Motor neuron (in vitro differentiated cells): ENCODE data around the gene ZC4H2. TPM values are rescaled to one million over a fixed set of nuclear protein-coding genes. Genes with fewer than 3 reads are reported as not detected.
A peak's percentile ranks its signal among the peaks of the same experiment; 100 is the strongest.
"Not testable (repeated sequence)": the region's sequence is repeated elsewhere in the genome, so short reads cannot be mapped to it uniquely, and the experiment has no call there.

ENCODE experiments used
- ATAC-seq, 8 experiments: fragments of 200-7000 bp; cut with Tn5 transposase; replicated peaks in 6 of 8; 2 replicates each; pipeline ENCODE4 v1.8.0; 2021; ENCODE audit warnings: mild to moderate bottlenecking in 8 of 8, moderate library complexity in 8 of 8
- H3K27ac ChIP-seq, 2 donors: fragments of 250-450 bp; sonication (Bioruptor Pico); 2 replicates each; pipeline ENCODE4 v1.9.0; 2021; ENCODE audit warnings: antibody characterized with exemption in 2 of 2, mild to moderate bottlenecking in 2 of 2, moderate library complexity in 1 of 2
- H3K4me1 ChIP-seq, 2 donors: fragments of 250-450 bp; sonication (Bioruptor Pico); replicated peaks in 1 of 2; 2 replicates each; pipeline ENCODE4 v1.6.1; 2021; ENCODE audit warnings: antibody characterized with exemption in 2 of 2, mild to moderate bottlenecking in 2 of 2, moderate library complexity in 1 of 2
- H3K4me3 ChIP-seq, 5 donors: fragments of 250-450 bp; sonication (Bioruptor Pico); 2 replicates each; pipeline ENCODE4 v1.9.0; 2021; ENCODE audit warnings: antibody characterized with exemption in 5 of 5, mild to moderate bottlenecking in 5 of 5, moderate library complexity in 4 of 5
- WGBS, 10 experiments: fragments of 450-650 bp; shearing (Covaris generic); methylation state at CpG; one replicate each; pipeline ENCODE4 v1.0.0; 2022; 5-methylcytosine and 5-hydroxymethylcytosine counted together
- in situ Hi-C, 9 experiments: fragments of 400-800 bp; cut with MboI; loops; one replicate each; pipeline ENCODE4 v1.15.0; 2021; ENCODE audit warnings: low sequenced_read_pairs in 9 of 9, low pct_unique_long_range_greater_than_20kb in 2 of 9; ENCODE audit not compliant: unreplicated experiment in 9 of 9
- total RNA-seq, 8 experiments: library from RNA; unstranded; fragments of 300-600 nt; gene quantifications; 2 replicates each; pipeline versions ENCODE4 v1.2.3 to v1.2.4, GENCODE V29; 2022

Gene ZC4H2
- total RNA-seq: 10 to 100 TPM in 5 of 8 experiments, 1 to 10 TPM in 1, under 1 TPM in 2; 0.58 to 45.0 (median 24.2) TPM

GRCh38 chrX:64975989-64976672 lies at the start of gene ZC4H2:
TSS of gene ZC4H2 (minus strand) at chrX:64976450. CDS start at chrX:64976377, 73 bp downstream.
- peak within 1 kb of the TSS; percentile 57 to 74 (median 71) for H3K4me3 ChIP-seq
- peak; percentile 62 to 100 (median 100) for ATAC-seq
- in situ Hi-C loops: no loop called here
- H3K4me1 ChIP-seq: no peaks in the 10 kb centered on the region
- WGBS, 10 experiments: 0 to 22% (median 0%) methylated on average over 1 to 15 of the region's 17 CpGs; no CpG with 5 or more reads in 6 of the 10 experiments
- H3K27ac ChIP-seq: peak within 1 kb of the TSS; percentile 12 to 57

- in situ Hi-C loops: no loop called here
- Histone ChIP-seq H3K4me3 (no peak overlapping the region), H3K4me1 (no peaks in the 10 kb centered on the region), H3K27ac (no peak overlapping the region)
- ATAC-seq: no peak
- WGBS, 10 experiments: 0 to 100% (median 10%) methylated on average over 1 of the region's 1 CpG; no CpG with 5 or more reads in 4 of the 10 experiments
Measured at GRCh38 chrX:65017451-65017850, 41.2 kb upstream of the ZC4H2 start.

- ATAC-seq: no peak
- Histone ChIP-seq H3K27ac (no peak overlapping the region), H3K4me3 (no peak overlapping the region), H3K4me1 (no peaks in the 10 kb centered on the region)
- in situ Hi-C loops: no loop called here
Measured at GRCh38 chrX:65014230-65014629, 38.0 kb upstream of the ZC4H2 start.

- in situ Hi-C loops: no loop called here
- ATAC-seq: no peak
- Histone ChIP-seq H3K4me3 (no peak overlapping the region), H3K4me1 (no peaks in the 10 kb centered on the region), H3K27ac (no peak overlapping the region)
Measured at GRCh38 chrX:65009459-65009858, 33.2 kb upstream of the ZC4H2 start.

GRCh38 chrX:65002208-65002607 lies 26.0 kb upstream of the ZC4H2 start:
- H3K4me1 ChIP-seq, H3K27ac ChIP-seq, in situ Hi-C loops, H3K4me3 ChIP-seq, ATAC-seq: not testable (repeated sequence)
- no CpG with 5 or more reads among the region's 26 CpGs for WGBS, 10 experiments

- Histone ChIP-seq H3K4me1 (no peaks in the 10 kb centered on the region), H3K4me3 (no peak overlapping the region), H3K27ac (no peak overlapping the region)
- WGBS, 10 experiments: 0 to 20% (median 0%) methylated on average over 1 of the region's 1 CpG; no CpG with 5 or more reads in 4 of the 10 experiments
- in situ Hi-C loops: no loop called here
- no peak for ATAC-seq
Measured at GRCh38 chrX:64996805-64997204, 20.6 kb upstream of the ZC4H2 start.

GRCh38 chrX:64994131-64994798 lies 18.0 kb upstream of the ZC4H2 start:
- Histone ChIP-seq H3K4me3 (no peak overlapping the region), H3K4me1 (no peaks in the 10 kb centered on the region), H3K27ac (no peak overlapping the region)
- in situ Hi-C loops: no loop called here
- no peak for ATAC-seq
- 0 to 83% (median 39%) methylated on average over 1 to 2 of the region's 2 CpGs; no CpG with 5 or more reads in 2 of the 10 experiments for WGBS, 10 experiments

GRCh38 chrX:64977830-64978229 lies 1.6 kb upstream of the ZC4H2 start:
- ATAC-seq: no peak
- in situ Hi-C loops: no loop called here
- WGBS, 10 experiments: 0 to 100% (median 42%) methylated on average over 1 to 2 of the region's 3 CpGs; no CpG with 5 or more reads in 6 of the 10 experiments

GRCh38 chrX:64977051-64977450 lies 801 bp upstream of the ZC4H2 start:
- in situ Hi-C loops: no loop called here
- no peak for ATAC-seq

More at GRCh38 chrX:64977830-64978229, 1.6 kb upstream of the ZC4H2 start:
- Histone ChIP-seq H3K4me3 (no peak overlapping the region), H3K27ac (no peak overlapping the region), H3K4me1 (no peaks in the 10 kb centered on the region)

GRCh38 chrX:64976673-64977040 lies 407 bp upstream of the ZC4H2 start:
- no peaks in the 10 kb centered on the region for H3K4me1 ChIP-seq
- WGBS, 10 experiments: 0 to 3% methylated on average over 2 to 6 of the region's 11 CpGs; no CpG with 5 or more reads in 8 of the 10 experiments
- in situ Hi-C loops: no loop called here
- H3K27ac ChIP-seq: no peak overlapping the region
- peak overlapping the region; percentile 57 to 74 (median 71) for H3K4me3 ChIP-seq
- peak in 1 of 8 experiments; percentile 24 for ATAC-seq

More at GRCh38 chrX:64977051-64977450, 801 bp upstream of the ZC4H2 start:
- H3K27ac ChIP-seq: no peak overlapping the region
- WGBS, 10 experiments: 46 to 100% (median 100%) methylated on average over 1 of the region's 2 CpGs; no CpG with 5 or more reads in 7 of the 10 experiments
- H3K4me3 ChIP-seq: peak overlapping the region in 3 of 5 donors; percentile 57 to 74 (median 66)
- no peaks in the 10 kb centered on the region for H3K4me1 ChIP-seq

GRCh38 chrX:64975491-64975890 lies 759 bp downstream of the ZC4H2 start:
- no peaks in the 10 kb centered on the region for H3K4me1 ChIP-seq
- ATAC-seq: peak in 6 of 8 experiments; percentile 19 to 47 (median 36)
- in situ Hi-C loops: no loop called here
- H3K27ac ChIP-seq: peak overlapping the region; percentile 12 to 57
- peak overlapping the region; percentile 57 to 74 (median 71) for H3K4me3 ChIP-seq
- WGBS, 10 experiments: 37% methylated on average over 18 of the region's 24 CpGs; no CpG with 5 or more reads in 9 of the 10 experiments

- no peak overlapping the region for H3K27ac ChIP-seq
- H3K4me1 ChIP-seq: no peaks in the 10 kb centered on the region
- 43% methylated on average over 1 of the region's 1 CpG; no CpG with 5 or more reads in 9 of the 10 experiments for WGBS, 10 experiments
- no peak for ATAC-seq
- in situ Hi-C loops: no loop called here
- H3K4me3 ChIP-seq: no peak overlapping the region
Measured at GRCh38 chrX:64925480-64925879, 50.8 kb downstream of the ZC4H2 start.

- ATAC-seq: no peak
- H3K27ac ChIP-seq: no peak overlapping the region
- H3K4me1 ChIP-seq: no peaks in the 10 kb centered on the region
- in situ Hi-C loops: no loop called here
- WGBS, 10 experiments: 69% methylated on average over 2 of the region's 5 CpGs; no CpG with 5 or more reads in 9 of the 10 experiments
- H3K4me3 ChIP-seq: no peak overlapping the region
Measured at GRCh38 chrX:64908121-64908520, 68.1 kb downstream of the ZC4H2 start.
